Glutamatergic neuron (in vitro differentiated cells): Measurements from ENCODE around the gene TMEM26. TPM values are rescaled to one million over a fixed set of nuclear protein-coding genes. Genes with fewer than 3 reads are reported as not detected.

Source experiments
- DNase-seq: peaks from one replicate; pipeline ENCODE4 v3.0.0; 2022
- H3K27ac Mint-ChIP-seq: one replicate; pipeline ENCODE4 v1.8.0; 2020; ENCODE audit warnings: mild to moderate bottlenecking, mixed read lengths, inconsistent platforms; ENCODE audit not compliant: unreplicated experiment
- H3K27me3 Mint-ChIP-seq: one replicate; pipeline ENCODE4 v1.8.0; 2020; ENCODE audit warnings: mild to moderate bottlenecking, moderate library complexity, mixed read lengths, inconsistent platforms; ENCODE audit not compliant: unreplicated experiment
- H3K36me3 Mint-ChIP-seq: one replicate; pipeline ENCODE4 v1.8.0; 2020; ENCODE audit warnings: mild to moderate bottlenecking, mixed read lengths, inconsistent platforms; ENCODE audit not compliant: unreplicated experiment
- H3K4me1 Mint-ChIP-seq: one replicate; pipeline ENCODE4 v1.8.0; 2020; ENCODE audit warnings: mild to moderate bottlenecking, low read depth, mixed read lengths, inconsistent platforms; ENCODE audit not compliant: unreplicated experiment
- H3K4me3 Mint-ChIP-seq: one replicate; pipeline ENCODE4 v1.8.0; 2020; ENCODE audit warnings: mild to moderate bottlenecking, mixed read lengths, inconsistent platforms; ENCODE audit not compliant: unreplicated experiment
- H3K9me3 Mint-ChIP-seq: one replicate; pipeline ENCODE4 v1.8.0; 2020; ENCODE audit warnings: mild to moderate bottlenecking, moderate library complexity, mixed read lengths, inconsistent platforms; ENCODE audit not compliant: unreplicated experiment
- total RNA-seq: library from RNA; stranded (reverse); fragmentation: NEBNext Ultra II Directional; extraction: Animal tissue kit (Norgen Biotek cat#: 25700); gene quantifications from one replicate; pipeline ENCODE4 v1.2.1, GENCODE V29; 2021; ENCODE audit not compliant: unreplicated experiment
- TF ChIP-seq, protein P1 (sequence below): fragments of 200-600 bp; sonication (generic); IDR thresholded peaks from one replicate; pipeline ENCODE4 v1.5.0; 2021; ENCODE audit not compliant: partially characterized antibody, unreplicated experiment

The TMEM26 gene
- total RNA-seq, 1 donor from 2014 or later: not detected

- H3K9me3 Mint-ChIP-seq: no peaks in the 10 kb centered on the region
- no peaks in the 10 kb centered on the region for H3K27me3 Mint-ChIP-seq
- H3K36me3 Mint-ChIP-seq: no peaks in the 10 kb centered on the region
- TF ChIP-seq, protein P1, sequence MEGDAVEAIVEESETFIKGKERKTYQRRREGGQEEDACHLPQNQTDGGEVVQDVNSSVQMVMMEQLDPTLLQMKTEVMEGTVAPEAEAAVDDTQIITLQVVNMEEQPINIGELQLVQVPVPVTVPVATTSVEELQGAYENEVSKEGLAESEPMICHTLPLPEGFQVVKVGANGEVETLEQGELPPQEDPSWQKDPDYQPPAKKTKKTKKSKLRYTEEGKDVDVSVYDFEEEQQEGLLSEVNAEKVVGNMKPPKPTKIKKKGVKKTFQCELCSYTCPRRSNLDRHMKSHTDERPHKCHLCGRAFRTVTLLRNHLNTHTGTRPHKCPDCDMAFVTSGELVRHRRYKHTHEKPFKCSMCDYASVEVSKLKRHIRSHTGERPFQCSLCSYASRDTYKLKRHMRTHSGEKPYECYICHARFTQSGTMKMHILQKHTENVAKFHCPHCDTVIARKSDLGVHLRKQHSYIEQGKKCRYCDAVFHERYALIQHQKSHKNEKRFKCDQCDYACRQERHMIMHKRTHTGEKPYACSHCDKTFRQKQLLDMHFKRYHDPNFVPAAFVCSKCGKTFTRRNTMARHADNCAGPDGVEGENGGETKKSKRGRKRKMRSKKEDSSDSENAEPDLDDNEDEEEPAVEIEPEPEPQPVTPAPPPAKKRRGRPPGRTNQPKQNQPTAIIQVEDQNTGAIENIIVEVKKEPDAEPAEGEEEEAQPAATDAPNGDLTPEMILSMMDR: no peak
- no peaks in the 10 kb centered on the region for H3K4me1 Mint-ChIP-seq
- no peak overlapping the region for H3K27ac Mint-ChIP-seq
- DNase-seq: no peak
- H3K4me3 Mint-ChIP-seq: no peak overlapping the region
These were observed 14.8 kb downstream of the TMEM26 start for GRCh38 chr10:61438141-61438988.

GRCh38 chr10:61423178-61423577, 30.0 kb downstream of the TMEM26 start:
- Mint-ChIP-seq H3K4me1 (no peaks in the 10 kb centered on the region), H3K27ac (no peak overlapping the region), H3K27me3 (no peaks in the 10 kb centered on the region), H3K36me3 (peaks cover 4% of the 10 kb centered on the region), H3K9me3 (peaks cover 2% of the 10 kb centered on the region), H3K4me3 (no peak overlapping the region)
- TF ChIP-seq, protein P1: no peak
- DNase-seq: no peak

- TF ChIP-seq, protein P1: no peak
- H3K4me3 Mint-ChIP-seq: no peak overlapping the region
- DNase-seq: no peak
- H3K27ac Mint-ChIP-seq: no peak overlapping the region
- H3K9me3 Mint-ChIP-seq: no peaks in the 10 kb centered on the region
- no peaks in the 10 kb centered on the region for H3K27me3 Mint-ChIP-seq
- H3K4me1 Mint-ChIP-seq: no peaks in the 10 kb centered on the region
- no peaks in the 10 kb centered on the region for H3K36me3 Mint-ChIP-seq
These were observed 35.5 kb downstream of the TMEM26 start for GRCh38 chr10:61417661-61418060.

- DNase-seq: no peak
- Mint-ChIP-seq H3K36me3 (no peaks in the 10 kb centered on the region), H3K27ac (no peak overlapping the region), H3K4me1 (no peaks in the 10 kb centered on the region), H3K9me3 (no peaks in the 10 kb centered on the region), H3K27me3 (no peaks in the 10 kb centered on the region), H3K4me3 (no peak overlapping the region)
- TF ChIP-seq, protein P1: no peak
These were observed 37.4 kb downstream of the TMEM26 start for GRCh38 chr10:61415824-61416223.

DNA sequence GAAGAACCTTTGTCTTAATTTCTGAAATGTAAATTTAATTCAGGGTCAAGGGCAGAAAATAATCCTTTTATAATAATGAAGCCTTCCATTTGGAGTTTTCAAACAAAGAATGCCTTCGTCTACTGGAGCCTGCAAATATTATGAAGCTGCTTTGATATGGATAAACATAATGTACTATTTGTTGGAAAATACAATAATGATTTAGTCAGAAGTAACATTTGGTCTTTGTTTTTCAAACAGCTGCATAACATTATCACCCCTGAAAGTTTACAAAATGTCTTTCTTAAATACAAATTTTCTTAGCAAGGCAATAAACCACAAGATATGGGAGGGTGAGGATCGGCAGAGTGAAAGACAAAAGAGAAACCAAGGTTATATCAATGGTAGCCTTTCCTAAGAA, 41.5 kb downstream of the TMEM26 start:
- Mint-ChIP-seq H3K4me1 (no peaks in the 10 kb centered on the region), H3K36me3 (no peaks in the 10 kb centered on the region), H3K27me3 (no peaks in the 10 kb centered on the region), H3K27ac (no peak overlapping the region), H3K4me3 (no peak overlapping the region), H3K9me3 (no peaks in the 10 kb centered on the region)
- TF ChIP-seq, protein P1: no peak
- DNase-seq: no peak
